Jurkat, Clone E6-1 (cell line): ENCODE data around the gene CELA3A.
"Not testable (repeated sequence)": the region's sequence is repeated elsewhere in the genome, so short reads cannot be mapped to it uniquely, and the experiment has no call there.

ENCODE experiments used
- DNase-seq: peaks from one replicate; pipeline ENCODE4 v3.0.0-alpha.2; 2011; ENCODE audit warnings: low read depth, low spot score
- H3K4me3 ChIP-seq: 2 replicates; pipeline ENCODE4 v1.5.1; 2011; ENCODE audit warnings: mild to moderate bottlenecking, low read length, control low read depth, moderate library complexity

CELA3A gene

GRCh38 chr1:22006736-22007135 is 5.3 kb downstream of the CELA3A start:
- not testable (repeated sequence) for H3K4me3 ChIP-seq

GRCh38 chr1:22007262-22007661 is 5.8 kb downstream of the CELA3A start:
- not testable (repeated sequence) for H3K4me3 ChIP-seq, DNase-seq

More at GRCh38 chr1:22006736-22007135, 5.3 kb downstream of the CELA3A start:
- DNase-seq: not testable (repeated sequence)

- H3K4me3 ChIP-seq, DNase-seq: not testable (repeated sequence)
Measured at GRCh38 chr1:22009566-22009965, 8.1 kb downstream of the CELA3A start.

GRCh38 chr1:22012752-22013151 is 11.3 kb downstream of the CELA3A start:
- not testable (repeated sequence) for H3K4me3 ChIP-seq

GRCh38 chr1:22014575-22015206 is 13.2 kb downstream of the CELA3A start:
- not testable (repeated sequence) for DNase-seq, H3K4me3 ChIP-seq

More at GRCh38 chr1:22012752-22013151, 11.3 kb downstream of the CELA3A start:
- DNase-seq: not testable (repeated sequence)

- peak; percentile 89 for DNase-seq
- H3K4me3 ChIP-seq: peak overlapping the region; percentile 13; the same call in 1 of the 2 replicates
Measured at GRCh38 chr1:22018583-22019559, 17.4 kb downstream of the CELA3A start.

GRCh38 chr1:22021061-22021460 is 19.6 kb downstream of the CELA3A start:
- H3K4me3 ChIP-seq: no peak overlapping the region
- no peak for DNase-seq

- peak; percentile 89 for DNase-seq
- H3K4me3 ChIP-seq: peak overlapping the region; percentile 81
Measured at GRCh38 chr1:22024485-22025367, 23.3 kb downstream of the CELA3A start.

- H3K4me3 ChIP-seq: peak overlapping the region; percentile 81
- DNase-seq: peak; percentile 90
Measured at GRCh38 chr1:22025368-22026155, 24.1 kb downstream of the CELA3A start.

GRCh38 chr1:22026924-22027289 is 25.4 kb downstream of the CELA3A start:
- H3K4me3 ChIP-seq: no peak overlapping the region
- DNase-seq: no peak

- H3K4me3 ChIP-seq: no peak overlapping the region
- no peak for DNase-seq
Measured at GRCh38 chr1:22030057-22030456, 28.6 kb downstream of the CELA3A start.

- no peak for DNase-seq
- H3K4me3 ChIP-seq: no peak overlapping the region
Measured at GRCh38 chr1:22030473-22030872, 29.0 kb downstream of the CELA3A start.

GRCh38 chr1:22031214-22031962 is 29.9 kb downstream of the CELA3A start:
- no peak overlapping the region for H3K4me3 ChIP-seq
- DNase-seq: no peak

- not testable (repeated sequence) for DNase-seq, H3K4me3 ChIP-seq
Measured at GRCh38 chr1:22034834-22035233, 33.4 kb downstream of the CELA3A start.

GRCh38 chr1:22037520-22037919 is 36.1 kb downstream of the CELA3A start:
- no peak for DNase-seq
- no peak overlapping the region for H3K4me3 ChIP-seq

GRCh38 chr1:22038036-22038435 is 36.6 kb downstream of the CELA3A start:
- no peak for DNase-seq

GRCh38 chr1:22039594-22040285 is 38.3 kb downstream of the CELA3A start:
- H3K4me3 ChIP-seq: peak overlapping the region; percentile 26
- DNase-seq: peak; percentile 92

More at GRCh38 chr1:22038036-22038435, 36.6 kb downstream of the CELA3A start:
- no peak overlapping the region for H3K4me3 ChIP-seq
